Ramos (cell line): Measurements from ENCODE around the gene ALPG.
"Not testable (repeated sequence)": the region's sequence is repeated elsewhere in the genome, so short reads cannot be mapped to it uniquely, and the experiment has no call there.

Experiments used
- in situ Hi-C: fragments of 300-500 bp; cut with MboI; formaldehyde crosslinking; loops from one replicate; pipeline ENCODE4 v1.14.3; 2022; ENCODE audit warnings: low sequenced_read_pairs; ENCODE audit not compliant: unreplicated experiment

The ALPG gene

GRCh38 chr2:232376260-232376659, 30.4 kb upstream of the ALPG start:
- in situ Hi-C loops: no loop called here

- in situ Hi-C loops: no loop called here
These were observed 29.9 kb upstream of the ALPG start for GRCh38 chr2:232376713-232377112.

- in situ Hi-C loops: no loop called here
These were observed 29.3 kb upstream of the ALPG start for GRCh38 chr2:232377319-232377718.

GRCh38 chr2:232377841-232378734, 28.6 kb upstream of the ALPG start:
- in situ Hi-C loops: no loop called here

GRCh38 chr2:232378735-232379151, 27.9 kb upstream of the ALPG start, which contains the start of gene ALPP:
ALPP (plus strand) TSS chr2:232378751; CDS start chr2:232378803, 52 bp downstream.
- in situ Hi-C loops: not testable (repeated sequence)

DNA sequence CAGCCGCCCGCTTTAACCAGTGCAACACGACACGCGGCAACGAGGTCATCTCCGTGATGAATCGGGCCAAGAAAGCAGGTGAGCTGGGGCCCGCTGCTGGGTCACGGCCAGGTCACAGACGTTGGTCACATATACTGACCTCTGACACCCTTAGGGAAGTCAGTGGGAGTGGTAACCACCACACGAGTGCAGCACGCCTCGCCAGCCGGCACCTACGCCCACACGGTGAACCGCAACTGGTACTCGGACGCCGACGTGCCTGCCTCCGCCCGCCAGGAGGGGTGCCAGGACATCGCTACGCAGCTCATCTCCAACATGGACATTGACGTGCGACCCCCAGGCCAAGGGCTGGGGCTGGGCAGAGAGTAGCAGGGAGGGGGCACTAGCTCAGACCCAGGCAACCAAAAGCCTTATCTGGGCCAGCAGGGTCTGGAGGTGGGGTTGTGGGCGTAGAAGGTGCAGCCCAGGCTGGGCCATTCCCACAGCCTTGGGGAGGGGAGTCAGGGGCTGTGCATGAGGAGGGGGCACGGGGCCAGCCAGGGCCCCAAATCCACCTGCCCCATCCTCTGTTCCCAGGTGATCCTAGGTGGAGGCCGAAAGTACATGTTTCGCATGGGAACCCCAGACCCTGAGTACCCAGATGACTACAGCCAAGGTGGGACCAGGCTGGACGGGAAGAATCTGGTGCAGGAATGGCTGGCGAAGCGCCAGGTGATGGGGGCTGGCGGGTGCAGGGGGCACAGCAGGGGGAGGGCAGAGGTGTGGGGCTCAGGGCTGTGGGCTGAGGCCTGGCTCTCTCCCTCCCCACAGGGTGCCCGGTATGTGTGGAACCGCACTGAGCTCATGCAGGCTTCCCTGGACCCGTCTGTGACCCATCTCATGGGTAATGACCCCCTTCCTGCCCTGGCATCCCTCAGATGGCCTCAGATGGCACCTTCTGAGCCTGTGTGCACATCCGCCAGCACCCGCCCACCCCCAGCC, 26.7 kb upstream of the ALPG start:
- in situ Hi-C loops: not testable (repeated sequence)

GRCh38 chr2:232381204-232382031, 25.2 kb upstream of the ALPG start:
- in situ Hi-C loops: not testable (repeated sequence)

- in situ Hi-C loops: no loop called here
These were observed 24.1 kb upstream of the ALPG start for GRCh38 chr2:232382331-232383225.

- in situ Hi-C loops: no loop called here
These were observed 22.2 kb upstream of the ALPG start for GRCh38 chr2:232384466-232384865.

DNA sequence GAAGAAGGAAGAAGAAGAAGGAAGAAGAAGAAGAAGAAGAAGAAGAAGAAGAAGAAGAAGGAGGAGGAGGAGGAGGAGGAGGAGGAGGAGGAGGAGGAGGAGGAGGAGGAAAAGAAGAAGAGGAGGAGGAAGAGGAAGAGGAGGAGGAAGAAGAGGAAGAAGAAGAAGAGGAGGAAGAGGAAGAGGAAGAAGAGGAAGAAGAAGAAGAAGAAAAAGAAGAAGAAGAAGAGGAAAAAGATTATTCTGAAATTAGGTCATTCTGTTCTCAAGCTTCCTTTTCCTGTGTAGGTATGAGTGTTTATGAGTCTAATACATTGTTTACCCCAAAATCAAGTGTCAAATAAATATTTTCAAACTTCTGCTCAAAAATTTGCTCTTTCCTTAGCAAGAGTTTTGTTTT, 21.6 kb upstream of the ALPG start:
- in situ Hi-C loops: not testable (repeated sequence)

- in situ Hi-C loops: no loop called here
These were observed 20.8 kb upstream of the ALPG start for GRCh38 chr2:232385660-232386489.

DNA sequence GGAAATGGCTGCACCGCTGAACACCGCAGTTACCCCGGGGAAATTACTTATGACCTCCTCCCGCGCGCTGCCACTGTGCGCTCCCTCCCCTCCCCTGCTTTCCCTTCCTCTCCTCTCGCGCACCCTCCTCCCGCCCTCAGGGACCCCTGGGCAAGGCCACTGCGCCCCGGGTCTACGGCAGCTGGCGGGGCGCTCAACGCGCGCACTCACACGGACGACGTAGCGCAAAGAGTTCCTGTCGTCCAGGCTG, 20.2 kb upstream of the ALPG start:
- in situ Hi-C loops: no loop called here

DNA sequence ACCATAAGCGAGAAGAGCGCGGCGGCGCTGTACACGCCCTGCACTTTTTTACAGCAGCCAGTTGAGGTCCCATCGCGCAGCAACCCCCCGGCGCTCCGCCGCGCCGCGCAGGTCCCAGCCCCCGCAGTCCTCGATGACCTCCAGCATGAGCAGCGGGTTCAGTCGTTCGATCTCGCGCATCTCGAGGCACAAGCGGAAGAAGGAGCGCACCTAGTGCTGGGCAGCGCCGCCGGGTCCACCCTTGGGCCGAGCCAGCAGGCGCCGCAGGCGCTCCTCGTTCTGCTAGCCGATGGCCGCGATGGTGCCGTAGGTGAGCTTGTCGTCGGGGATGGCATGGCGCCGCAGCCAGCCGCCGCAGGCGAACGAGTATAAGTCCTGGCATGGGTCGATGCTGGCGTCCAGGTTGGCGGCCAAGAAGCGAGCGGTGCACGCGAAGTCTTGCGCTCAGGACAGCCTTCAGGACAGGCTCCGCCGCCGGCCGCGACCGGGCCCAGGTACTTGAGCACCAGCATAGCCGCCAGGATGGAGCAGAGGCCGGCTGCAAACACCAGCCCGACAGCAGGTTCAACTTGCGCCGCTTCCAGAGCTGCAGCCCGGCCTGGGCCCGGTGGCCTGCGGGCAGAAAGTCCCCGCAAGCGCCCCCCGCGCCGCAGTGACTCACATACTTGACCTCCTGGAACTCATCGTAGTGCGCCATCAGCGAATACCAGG, 19.7 kb upstream of the ALPG start:
- in situ Hi-C loops: no loop called here

- in situ Hi-C loops: no loop called here
These were observed 19.0 kb upstream of the ALPG start for GRCh38 chr2:232387451-232388171.

- in situ Hi-C loops: no loop called here
These were observed 18.2 kb upstream of the ALPG start for GRCh38 chr2:232388324-232388891.

GRCh38 chr2:232389327-232389726, 17.3 kb upstream of the ALPG start:
- in situ Hi-C loops: no loop called here

GRCh38 chr2:232390661-232391060, 16.0 kb upstream of the ALPG start:
- in situ Hi-C loops: no loop called here
